ENCODE measurements around the gene DAPK1. TPM values are rescaled to one million over a fixed set of nuclear protein-coding genes. Genes with fewer than 3 reads are reported as not detected.

Gene DAPK1
- total RNA-seq, 4 donors from 2014 or later: 8.8 to 18.3 (median 9.9) TPM

GRCh38 chr9:87630846-87631245 lies 133.2 kb downstream of the DAPK1 start:
- 92 to 98% methylated on average over 3 of the region's 3 CpGs for WGBS, 2 donors
- DNase-seq (ENCODE audit: low spot score in 2 of 2): peak in 1 of 2 donors; percentile 7
- intact Hi-C loops (cut with DNase I; ENCODE audit: low total_unique reads): no loop called here
- TF ChIP-seq CTCF (IDR thresholded peaks at IDR 0.05): no peak
- no peak overlapping the region for H3K4me3 ChIP-seq (ENCODE audit: low read depth, poor library complexity, severe bottlenecking)

- intact Hi-C loops (cut with DNase I; ENCODE audit: low total_unique reads): no loop called here
- 89% methylated on average over 15 of the region's 15 CpGs for whole genome bisulfite sequencing, 2 donors
- H3K4me3 ChIP-seq (ENCODE audit: low read depth, poor library complexity, severe bottlenecking): no peak overlapping the region
- peak in 1 of 2 donors; percentile 83 for DNase-seq (ENCODE audit: low spot score in 2 of 2)
- TF ChIP-seq CTCF (IDR thresholded peaks at IDR 0.05) (no peak), POLR2A (IDR thresholded peaks at IDR 0.05) (no peak)
These were observed 138.2 kb downstream of the DAPK1 start for GRCh38 chr9:87635656-87636501.

- intact Hi-C loops (cut with DNase I; ENCODE audit: low total_unique reads): no loop called here
- TF ChIP-seq CTCF (IDR thresholded peaks at IDR 0.05): no peak
- no peak for TF ChIP-seq POLR2A (IDR thresholded peaks at IDR 0.05)
These were observed 140.6 kb downstream of the DAPK1 start for GRCh38 chr9:87638292-87638691.

GRCh38 chr9:87639949-87640348 lies 142.3 kb downstream of the DAPK1 start:
- intact Hi-C loops (cut with DNase I; ENCODE audit: low total_unique reads): no loop called here
- WGBS, 2 donors: 42 to 52% methylated on average over 4 of the region's 4 CpGs
- TF ChIP-seq POLR2A (IDR thresholded peaks at IDR 0.05): no peak
- no peak for TF ChIP-seq CTCF (IDR thresholded peaks at IDR 0.05)
- no peak overlapping the region for H3K4me3 ChIP-seq (ENCODE audit: low read depth, poor library complexity, severe bottlenecking)
- no peak for DNase-seq (ENCODE audit: low spot score in 2 of 2)

More at GRCh38 chr9:87638292-87638691, 140.6 kb downstream of the DAPK1 start:
- peak in 1 of 2 donors; percentile 32 for DNase-seq (ENCODE audit: low spot score in 2 of 2)
- WGBS, 2 donors: 94 to 95% methylated on average over 6 of the region's 6 CpGs
- H3K4me3 ChIP-seq (ENCODE audit: low read depth, poor library complexity, severe bottlenecking): no peak overlapping the region

GRCh38 chr9:87640385-87640795 lies 142.7 kb downstream of the DAPK1 start:
- WGBS, 2 donors: 30 to 37% methylated on average over 5 of the region's 5 CpGs
- intact Hi-C loops (cut with DNase I; ENCODE audit: low total_unique reads): no loop called here
- DNase-seq (ENCODE audit: low spot score in 2 of 2): peak in 1 of 2 donors; percentile 34
- TF ChIP-seq CTCF (IDR thresholded peaks at IDR 0.05) (no peak), POLR2A (IDR thresholded peaks at IDR 0.05) (no peak)
- H3K4me3 ChIP-seq (ENCODE audit: low read depth, poor library complexity, severe bottlenecking): no peak overlapping the region
